ENCODE results near the gene TMEM51.
A peak's percentile ranks its signal among the peaks of the same experiment; 100 is the strongest.

TMEM51 gene

GRCh38 chr1:15146971-15147376 is 6.6 kb upstream of the TMEM51 start:
- no peak overlapping the region for H3K4me2 ChIP-seq (ENCODE audit: low read length)
- H3K4ac ChIP-seq (ENCODE audit: low read depth, low read length): no peak overlapping the region
- WGBS (ENCODE audit: extremely low coverage, insufficient coverage, low lambda C conversion rate): no CpG with 5 or more reads among the region's 4 CpGs
- H2AK5ac ChIP-seq (ENCODE audit: low read length): no peak overlapping the region
- H3K27me3 ChIP-seq (ENCODE audit: insufficient read depth, low read length, poor library complexity): no peaks in the 10 kb centered on the region
- no peak overlapping the region for H3K56ac ChIP-seq (ENCODE audit: low read length)
- no peak overlapping the region for H3K9ac ChIP-seq (ENCODE audit: low read length)
- no peak overlapping the region for H3K27ac ChIP-seq (ENCODE audit: low read depth, low read length)
- no peak overlapping the region for H3K18ac ChIP-seq (ENCODE audit: low read length)
- H4K8ac ChIP-seq (ENCODE audit: low read depth, low read length): no peak overlapping the region
- no peaks in the 10 kb centered on the region for H3K79me2 ChIP-seq (ENCODE audit: control insufficient read depth, insufficient read depth, low read length)
- no peak overlapping the region for H4K5ac ChIP-seq (ENCODE audit: low read length)
- H2BK15ac ChIP-seq (replicated peaks; ENCODE audit: low read depth): no peak overlapping the region
- no peak overlapping the region for H3K4me3 ChIP-seq (ENCODE audit: low read length)
- no peaks in the 10 kb centered on the region for H3K79me1 ChIP-seq (ENCODE audit: low read length)
- H3K36me3 ChIP-seq (ENCODE audit: control insufficient read depth, insufficient read depth, low read length): no peaks in the 10 kb centered on the region
- no peaks in the 10 kb centered on the region for H3K4me1 ChIP-seq (ENCODE audit: control insufficient read depth, low read depth, low read length)
- DNase-seq: no peak
- no peak overlapping the region for H2BK5ac ChIP-seq (ENCODE audit: low read length)
- H3K23ac ChIP-seq (ENCODE audit: low read length): no peak overlapping the region
- H2BK120ac ChIP-seq (ENCODE audit: low read depth, low read length): no peak overlapping the region

GRCh38 chr1:15148004-15148403 is 5.5 kb upstream of the TMEM51 start:
- Histone ChIP-seq H3K27ac (ENCODE audit: low read depth, low read length) (no peak overlapping the region), H3K18ac (ENCODE audit: low read length) (no peak overlapping the region), H3K4me3 (ENCODE audit: low read length) (no peak overlapping the region), H3K79me1 (ENCODE audit: low read length) (no peaks in the 10 kb centered on the region), H2BK15ac (replicated peaks; ENCODE audit: low read depth) (no peak overlapping the region), H3K27me3 (ENCODE audit: insufficient read depth, low read length, poor library complexity) (no peaks in the 10 kb centered on the region), H3K36me3 (ENCODE audit: control insufficient read depth, insufficient read depth, low read length) (no peaks in the 10 kb centered on the region), H3K23ac (ENCODE audit: low read length) (no peak overlapping the region), H4K5ac (ENCODE audit: low read length) (no peak overlapping the region), H2BK5ac (ENCODE audit: low read length) (no peak overlapping the region), H3K4me2 (ENCODE audit: low read length) (no peak overlapping the region), H3K4ac (ENCODE audit: low read depth, low read length) (no peak overlapping the region), H2AK5ac (ENCODE audit: low read length) (no peak overlapping the region), H3K79me2 (ENCODE audit: control insufficient read depth, insufficient read depth, low read length) (no peaks in the 10 kb centered on the region), H2BK120ac (ENCODE audit: low read depth, low read length) (no peak overlapping the region), H3K4me1 (ENCODE audit: control insufficient read depth, low read depth, low read length) (no peaks in the 10 kb centered on the region), H3K9ac (ENCODE audit: low read length) (no peak overlapping the region), H4K8ac (ENCODE audit: low read depth, low read length) (no peak overlapping the region), H3K56ac (ENCODE audit: low read length) (no peak overlapping the region)
- WGBS (ENCODE audit: extremely low coverage, insufficient coverage, low lambda C conversion rate): no CpG with 5 or more reads among the region's 6 CpGs
- no peak for DNase-seq

GRCh38 chr1:15148475-15148874 is 5.1 kb upstream of the TMEM51 start:
- no CpG with 5 or more reads among the region's 9 CpGs for WGBS (ENCODE audit: extremely low coverage, insufficient coverage, low lambda C conversion rate)

GRCh38 chr1:15148941-15149340 is 4.6 kb upstream of the TMEM51 start:
- no peak overlapping the region for H3K56ac ChIP-seq (ENCODE audit: low read length)
- H3K27ac ChIP-seq (ENCODE audit: low read depth, low read length): no peak overlapping the region
- H3K4me1 ChIP-seq (ENCODE audit: control insufficient read depth, low read depth, low read length): no peaks in the 10 kb centered on the region
- H3K79me1 ChIP-seq (ENCODE audit: low read length): no peaks in the 10 kb centered on the region
- no peak overlapping the region for H4K8ac ChIP-seq (ENCODE audit: low read depth, low read length)
- H4K5ac ChIP-seq (ENCODE audit: low read length): no peak overlapping the region
- H3K4ac ChIP-seq (ENCODE audit: low read depth, low read length): no peak overlapping the region
- H3K79me2 ChIP-seq (ENCODE audit: control insufficient read depth, insufficient read depth, low read length): no peaks in the 10 kb centered on the region
- no peak overlapping the region for H2BK5ac ChIP-seq (ENCODE audit: low read length)
- no peaks in the 10 kb centered on the region for H3K27me3 ChIP-seq (ENCODE audit: insufficient read depth, low read length, poor library complexity)
- H3K4me3 ChIP-seq (ENCODE audit: low read length): no peak overlapping the region
- no peak overlapping the region for H2AK5ac ChIP-seq (ENCODE audit: low read length)
- H3K18ac ChIP-seq (ENCODE audit: low read length): no peak overlapping the region
- H3K9ac ChIP-seq (ENCODE audit: low read length): no peak overlapping the region
- H2BK15ac ChIP-seq (replicated peaks; ENCODE audit: low read depth): no peak overlapping the region
- H2BK120ac ChIP-seq (ENCODE audit: low read depth, low read length): no peak overlapping the region
- WGBS (ENCODE audit: extremely low coverage, insufficient coverage, low lambda C conversion rate): no CpG with 5 or more reads among the region's 1 CpG
- no peaks in the 10 kb centered on the region for H3K36me3 ChIP-seq (ENCODE audit: control insufficient read depth, insufficient read depth, low read length)
- no peak for DNase-seq
- H3K4me2 ChIP-seq (ENCODE audit: low read length): no peak overlapping the region
- H3K23ac ChIP-seq (ENCODE audit: low read length): no peak overlapping the region

More at GRCh38 chr1:15148475-15148874, 5.1 kb upstream of the TMEM51 start:
- Histone ChIP-seq H2AK5ac (ENCODE audit: low read length) (no peak overlapping the region), H3K4me1 (ENCODE audit: control insufficient read depth, low read depth, low read length) (no peaks in the 10 kb centered on the region), H3K18ac (ENCODE audit: low read length) (no peak overlapping the region), H3K36me3 (ENCODE audit: control insufficient read depth, insufficient read depth, low read length) (no peaks in the 10 kb centered on the region), H3K9ac (ENCODE audit: low read length) (no peak overlapping the region), H3K79me1 (ENCODE audit: low read length) (no peaks in the 10 kb centered on the region), H3K27ac (ENCODE audit: low read depth, low read length) (no peak overlapping the region), H3K79me2 (ENCODE audit: control insufficient read depth, insufficient read depth, low read length) (no peaks in the 10 kb centered on the region), H2BK120ac (ENCODE audit: low read depth, low read length) (no peak overlapping the region), H3K4me2 (ENCODE audit: low read length) (no peak overlapping the region), H4K5ac (ENCODE audit: low read length) (no peak overlapping the region), H2BK15ac (replicated peaks; ENCODE audit: low read depth) (no peak overlapping the region), H4K8ac (ENCODE audit: low read depth, low read length) (no peak overlapping the region), H3K23ac (ENCODE audit: low read length) (no peak overlapping the region), H3K27me3 (ENCODE audit: insufficient read depth, low read length, poor library complexity) (no peaks in the 10 kb centered on the region), H3K4ac (ENCODE audit: low read depth, low read length) (no peak overlapping the region), H3K4me3 (ENCODE audit: low read length) (no peak overlapping the region), H2BK5ac (ENCODE audit: low read length) (no peak overlapping the region), H3K56ac (ENCODE audit: low read length) (no peak overlapping the region)
- no peak for DNase-seq

GRCh38 chr1:15150376-15150775 is 3.2 kb upstream of the TMEM51 start:
- Histone ChIP-seq H3K36me3 (ENCODE audit: control insufficient read depth, insufficient read depth, low read length) (no peaks in the 10 kb centered on the region), H2BK120ac (ENCODE audit: low read depth, low read length) (no peak overlapping the region), H3K23ac (ENCODE audit: low read length) (no peak overlapping the region), H3K4me1 (ENCODE audit: control insufficient read depth, low read depth, low read length) (no peaks in the 10 kb centered on the region), H2AK5ac (ENCODE audit: low read length) (no peak overlapping the region), H3K9ac (ENCODE audit: low read length) (no peak overlapping the region), H3K18ac (ENCODE audit: low read length) (no peak overlapping the region), H2BK15ac (replicated peaks; ENCODE audit: low read depth) (no peak overlapping the region), H4K8ac (ENCODE audit: low read depth, low read length) (no peak overlapping the region), H4K5ac (ENCODE audit: low read length) (no peak overlapping the region), H3K27me3 (ENCODE audit: insufficient read depth, low read length, poor library complexity) (no peaks in the 10 kb centered on the region), H3K4me2 (ENCODE audit: low read length) (no peak overlapping the region), H3K4me3 (ENCODE audit: low read length) (no peak overlapping the region), H3K56ac (ENCODE audit: low read length) (no peak overlapping the region), H3K79me1 (ENCODE audit: low read length) (no peaks in the 10 kb centered on the region), H3K4ac (ENCODE audit: low read depth, low read length) (no peak overlapping the region), H2BK5ac (ENCODE audit: low read length) (no peak overlapping the region), H3K27ac (ENCODE audit: low read depth, low read length) (no peak overlapping the region), H3K79me2 (ENCODE audit: control insufficient read depth, insufficient read depth, low read length) (no peaks in the 10 kb centered on the region)
- DNase-seq: no peak
- WGBS (ENCODE audit: extremely low coverage, insufficient coverage, low lambda C conversion rate): no CpG with 5 or more reads among the region's 3 CpGs

- Histone ChIP-seq H3K56ac (ENCODE audit: low read length) (no peak overlapping the region), H4K8ac (ENCODE audit: low read depth, low read length) (no peak overlapping the region), H3K27ac (ENCODE audit: low read depth, low read length) (no peak overlapping the region), H3K36me3 (ENCODE audit: control insufficient read depth, insufficient read depth, low read length) (no peaks in the 10 kb centered on the region), H3K23ac (ENCODE audit: low read length) (no peak overlapping the region), H3K4me2 (ENCODE audit: low read length) (no peak overlapping the region), H3K4me3 (ENCODE audit: low read length) (no peak overlapping the region), H3K79me2 (ENCODE audit: control insufficient read depth, insufficient read depth, low read length) (no peaks in the 10 kb centered on the region), H2BK5ac (ENCODE audit: low read length) (no peak overlapping the region), H3K79me1 (ENCODE audit: low read length) (no peaks in the 10 kb centered on the region), H3K18ac (ENCODE audit: low read length) (no peak overlapping the region), H4K5ac (ENCODE audit: low read length) (no peak overlapping the region), H2BK120ac (ENCODE audit: low read depth, low read length) (no peak overlapping the region), H2BK15ac (replicated peaks; ENCODE audit: low read depth) (no peak overlapping the region), H3K4me1 (ENCODE audit: control insufficient read depth, low read depth, low read length) (no peaks in the 10 kb centered on the region), H3K4ac (ENCODE audit: low read depth, low read length) (no peak overlapping the region), H3K27me3 (ENCODE audit: insufficient read depth, low read length, poor library complexity) (no peaks in the 10 kb centered on the region), H3K9ac (ENCODE audit: low read length) (no peak overlapping the region), H2AK5ac (ENCODE audit: low read length) (no peak overlapping the region)
- WGBS (ENCODE audit: extremely low coverage, insufficient coverage, low lambda C conversion rate): no CpG with 5 or more reads among the region's 5 CpGs
- DNase-seq: peak; percentile 77
Observed at GRCh38 chr1:15151377-15151806, 2.2 kb upstream of the TMEM51 start.

Measured in mesendoderm (in vitro differentiated cells).